Measurements from ENCODE around the gene CDC42EP1.

Gene CDC42EP1

GRCh38 chr22:37551981-37552380 lies 8.3 kb upstream of the CDC42EP1 start:
- no peak overlapping the region for H3K9ac ChIP-seq (ENCODE audit: low read length)
- no peaks in the 10 kb centered on the region for H3K4me1 ChIP-seq (ENCODE audit: insufficient read depth, low read length, severe bottlenecking)
- no peak overlapping the region for H2AFZ ChIP-seq (ENCODE audit: low read length)
- H3K27me3 ChIP-seq (ENCODE audit: insufficient read depth, low read length): peaks cover 10% of the 10 kb centered on the region; the same call in 1 of the 2 replicates
- no peaks in the 10 kb centered on the region for H3K79me2 ChIP-seq (ENCODE audit: insufficient read depth, low read length)
- no peaks in the 10 kb centered on the region for H3K9me2 ChIP-seq (ENCODE audit: low read depth, low read length)
- no peak for TF ChIP-seq CTCF (IDR thresholded peaks at IDR 0.05; ENCODE audit: low read length)
- no peak for TF ChIP-seq EZH2 (IDR thresholded peaks at IDR 0.05; ENCODE audit: borderline replicate concordance, low read length)
- no peak overlapping the region for H3K4me3 ChIP-seq (ENCODE audit: low read depth, low read length, poor library complexity, severe bottlenecking)
- no peak overlapping the region for H3K27ac ChIP-seq (ENCODE audit: low read depth, low read length, poor library complexity, severe bottlenecking)
- H3F3A ChIP-seq (ENCODE audit: insufficient read depth, low read length): no peaks in the 10 kb centered on the region
- H3K36me3 ChIP-seq (ENCODE audit: insufficient read depth, low read length): no peaks in the 10 kb centered on the region
- no peaks in the 10 kb centered on the region for H3K9me3 ChIP-seq (ENCODE audit: low read length)
- no peaks in the 10 kb centered on the region for H4K20me1 ChIP-seq (ENCODE audit: insufficient read depth, low read length)
- no peak overlapping the region for H3K4me2 ChIP-seq (ENCODE audit: low read length)

- no peaks in the 10 kb centered on the region for H3K79me2 ChIP-seq (ENCODE audit: insufficient read depth, low read length)
- no peak overlapping the region for H2AFZ ChIP-seq (ENCODE audit: low read length)
- no peaks in the 10 kb centered on the region for H3K9me2 ChIP-seq (ENCODE audit: low read depth, low read length)
- no peaks in the 10 kb centered on the region for H3K9me3 ChIP-seq (ENCODE audit: low read length)
- no peak overlapping the region for H3K4me2 ChIP-seq (ENCODE audit: low read length)
- no peaks in the 10 kb centered on the region for H3K36me3 ChIP-seq (ENCODE audit: insufficient read depth, low read length)
- H3F3A ChIP-seq (ENCODE audit: insufficient read depth, low read length): no peaks in the 10 kb centered on the region
- no peak for TF ChIP-seq EZH2 (IDR thresholded peaks at IDR 0.05; ENCODE audit: borderline replicate concordance, low read length)
- H3K27me3 ChIP-seq (ENCODE audit: insufficient read depth, low read length): peaks cover 10% of the 10 kb centered on the region; the same call in 1 of the 2 replicates
- H3K4me3 ChIP-seq (ENCODE audit: low read depth, low read length, poor library complexity, severe bottlenecking): no peak overlapping the region
- no peak overlapping the region for H3K27ac ChIP-seq (ENCODE audit: low read depth, low read length, poor library complexity, severe bottlenecking)
- no peak overlapping the region for H3K9ac ChIP-seq (ENCODE audit: low read length)
- H4K20me1 ChIP-seq (ENCODE audit: insufficient read depth, low read length): no peaks in the 10 kb centered on the region
- H3K4me1 ChIP-seq (ENCODE audit: insufficient read depth, low read length, severe bottlenecking): no peaks in the 10 kb centered on the region
Measured at GRCh38 chr22:37552524-37553163, 7.6 kb upstream of the CDC42EP1 start.

- Histone ChIP-seq H3K9me2 (ENCODE audit: low read depth, low read length) (no peaks in the 10 kb centered on the region), H3K36me3 (ENCODE audit: insufficient read depth, low read length) (no peaks in the 10 kb centered on the region)
- TF ChIP-seq EZH2 (IDR thresholded peaks at IDR 0.05; ENCODE audit: borderline replicate concordance, low read length) (no peak), CTCF (IDR thresholded peaks at IDR 0.05; ENCODE audit: low read length) (no peak)
Measured at GRCh38 chr22:37553725-37554124, 6.6 kb upstream of the CDC42EP1 start.

GRCh38 chr22:37555029-37555428 lies 5.3 kb upstream of the CDC42EP1 start:
- H3K9me2 ChIP-seq (ENCODE audit: low read depth, low read length): no peaks in the 10 kb centered on the region
- no peaks in the 10 kb centered on the region for H3K79me2 ChIP-seq (ENCODE audit: insufficient read depth, low read length)
- H3K36me3 ChIP-seq (ENCODE audit: insufficient read depth, low read length): no peaks in the 10 kb centered on the region
- H3K27ac ChIP-seq (ENCODE audit: low read depth, low read length, poor library complexity, severe bottlenecking): no peak overlapping the region
- H3K27me3 ChIP-seq (ENCODE audit: insufficient read depth, low read length): peaks cover 13% of the 10 kb centered on the region; the same call in 1 of the 2 replicates
- H3F3A ChIP-seq (ENCODE audit: insufficient read depth, low read length): no peaks in the 10 kb centered on the region
- no peak overlapping the region for H3K4me3 ChIP-seq (ENCODE audit: low read depth, low read length, poor library complexity, severe bottlenecking)
- no peak overlapping the region for H2AFZ ChIP-seq (ENCODE audit: low read length)
- H3K4me2 ChIP-seq (ENCODE audit: low read length): no peak overlapping the region
- no peak for TF ChIP-seq EZH2 (IDR thresholded peaks at IDR 0.05; ENCODE audit: borderline replicate concordance, low read length)
- TF ChIP-seq CTCF (IDR thresholded peaks at IDR 0.05; ENCODE audit: low read length): no peak
- H3K9ac ChIP-seq (ENCODE audit: low read length): no peak overlapping the region
- H4K20me1 ChIP-seq (ENCODE audit: insufficient read depth, low read length): no peaks in the 10 kb centered on the region
- no peaks in the 10 kb centered on the region for H3K9me3 ChIP-seq (ENCODE audit: low read length)
- H3K4me1 ChIP-seq (ENCODE audit: insufficient read depth, low read length, severe bottlenecking): no peaks in the 10 kb centered on the region

More at GRCh38 chr22:37553725-37554124, 6.6 kb upstream of the CDC42EP1 start:
- no peak overlapping the region for H3K27ac ChIP-seq (ENCODE audit: low read depth, low read length, poor library complexity, severe bottlenecking)
- H2AFZ ChIP-seq (ENCODE audit: low read length): no peak overlapping the region
- H3K4me3 ChIP-seq (ENCODE audit: low read depth, low read length, poor library complexity, severe bottlenecking): no peak overlapping the region
- H4K20me1 ChIP-seq (ENCODE audit: insufficient read depth, low read length): no peaks in the 10 kb centered on the region
- H3F3A ChIP-seq (ENCODE audit: insufficient read depth, low read length): no peaks in the 10 kb centered on the region
- H3K27me3 ChIP-seq (ENCODE audit: insufficient read depth, low read length): peaks cover 10% of the 10 kb centered on the region; the same call in 1 of the 2 replicates
- no peak overlapping the region for H3K9ac ChIP-seq (ENCODE audit: low read length)
- no peaks in the 10 kb centered on the region for H3K79me2 ChIP-seq (ENCODE audit: insufficient read depth, low read length)
- no peaks in the 10 kb centered on the region for H3K9me3 ChIP-seq (ENCODE audit: low read length)
- no peak overlapping the region for H3K4me2 ChIP-seq (ENCODE audit: low read length)
- H3K4me1 ChIP-seq (ENCODE audit: insufficient read depth, low read length, severe bottlenecking): no peaks in the 10 kb centered on the region
